Activated T-helper 1 cell treated with anti-CD3 and anti-CD28 coated beads, Interleukin-12 subunit alpha, Interleukin-12 subunit beta, Interleukin-2, Interleukin-4 antibody, amounts not matched to agents 30 ng/mL and 10 ng/mL and 1 ng/mL, durations not matched to agents 14 hours and 24 hours and 36 hours (primary cell): ENCODE measurements around the gene SHB. TPM values are rescaled to one million over a fixed set of nuclear protein-coding genes. Genes with fewer than 3 reads are reported as not detected.

Source experiments
- DNase-seq: peaks from one replicate; pipeline ENCODE4 v3.0.0; 2021; ENCODE audit warnings: low spot score
- H3K27ac Mint-ChIP-seq: one replicate; pipeline ENCODE4 v1.8.0; 2021; ENCODE audit warnings: mild to moderate bottlenecking, mixed read lengths
- H3K27me3 Mint-ChIP-seq: one replicate; pipeline ENCODE4 v1.8.0; 2022; ENCODE audit warnings: mild to moderate bottlenecking, moderate library complexity, mixed read lengths; ENCODE audit not compliant: insufficient read depth
- H3K36me3 Mint-ChIP-seq: one replicate; pipeline ENCODE4 v1.8.0; 2021; ENCODE audit warnings: low read depth, mixed read lengths
- H3K4me1 Mint-ChIP-seq: one replicate; pipeline ENCODE4 v1.8.0; 2021; ENCODE audit warnings: low read depth, mixed read lengths
- H3K4me3 Mint-ChIP-seq: one replicate; pipeline ENCODE4 v1.8.0; 2021; ENCODE audit warnings: mild to moderate bottlenecking, moderate library complexity, mixed read lengths
- H3K9me3 Mint-ChIP-seq: one replicate; pipeline ENCODE4 v1.8.0; 2021; ENCODE audit warnings: mixed read lengths
- intact Hi-C: fragments of 100-400 bp; cut with micrococcal nuclease; formaldehyde crosslinking; loops from one replicate; pipeline ENCODE4 v1.15.1; 2024
- total RNA-seq: library from RNA; stranded (reverse); gene quantifications from 2 replicates; pipeline ENCODE4 v1.2.3, GENCODE V29; 2022

The SHB gene
- total RNA-seq, 1 donor from 2014 or later: 1.7 TPM

DNA sequence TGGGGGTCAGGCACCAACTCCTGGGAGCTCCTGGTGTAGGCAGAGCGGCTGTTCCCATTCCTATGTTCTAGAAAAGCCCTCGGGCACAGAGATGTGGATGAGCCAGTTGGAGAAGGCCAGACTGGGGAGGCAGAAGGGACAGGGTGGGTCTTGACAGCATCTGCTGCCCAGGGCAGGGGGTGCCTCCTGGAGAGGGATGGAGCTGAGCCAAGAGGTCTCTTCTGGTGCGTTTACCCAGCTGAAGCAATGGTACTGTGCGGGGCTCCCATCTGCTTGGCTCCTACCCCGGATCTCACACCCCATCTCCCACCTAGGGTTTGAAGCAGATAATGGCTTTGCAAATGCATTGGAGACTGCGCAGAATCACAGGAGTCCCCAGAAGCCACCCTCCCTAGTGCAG is 41.3 kb downstream of the SHB start:
- no peak for DNase-seq
- H3K9me3 Mint-ChIP-seq: no peaks in the 10 kb centered on the region
- H3K4me1 Mint-ChIP-seq: no peaks in the 10 kb centered on the region
- peaks cover 4% of the 10 kb centered on the region for H3K27me3 Mint-ChIP-seq
- intact Hi-C loops: loop anchor here (5.0 kb wide), 1 partner anchor 40 kb away; the partner anchor contains the start of gene SHB
- no peaks in the 10 kb centered on the region for H3K36me3 Mint-ChIP-seq
- H3K27ac Mint-ChIP-seq: no peak overlapping the region
- H3K4me3 Mint-ChIP-seq: no peak overlapping the region

DNA sequence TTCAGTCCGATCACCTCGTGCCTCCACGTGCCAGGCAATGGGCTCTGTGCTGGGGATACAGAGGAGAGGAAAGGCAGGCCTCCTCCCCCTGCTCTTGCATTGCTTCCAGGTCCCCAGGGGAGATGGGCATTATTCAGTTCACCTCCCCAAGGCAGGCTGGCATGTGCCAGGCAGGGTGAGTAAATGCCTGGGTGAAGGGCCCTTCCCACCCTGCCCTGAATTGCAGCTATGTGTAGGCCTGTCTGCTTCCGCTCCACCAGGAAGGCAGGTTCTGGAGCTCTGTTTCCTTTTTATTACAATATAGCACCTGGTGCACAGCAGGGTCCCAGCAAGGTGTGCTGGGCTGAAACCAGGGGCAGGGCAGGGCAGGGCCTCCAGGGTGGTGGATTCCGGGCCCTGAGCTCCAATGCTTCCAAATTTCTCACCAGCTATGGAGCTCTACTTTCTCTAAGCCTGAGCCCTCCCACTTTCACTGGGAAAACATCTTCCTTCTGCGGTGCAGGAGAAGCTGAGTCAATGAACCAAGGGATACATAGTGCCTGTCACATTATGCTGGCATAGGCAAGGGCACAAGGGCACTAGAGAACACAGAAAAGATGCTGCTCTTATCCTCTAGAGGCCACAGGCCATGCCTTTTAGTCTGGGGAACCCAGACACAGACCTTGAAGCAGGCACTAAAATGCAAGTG is 42.0 kb downstream of the SHB start:
- DNase-seq: no peak
- Mint-ChIP-seq H3K9me3 (no peaks in the 10 kb centered on the region), H3K4me1 (no peaks in the 10 kb centered on the region), H3K4me3 (no peak overlapping the region), H3K27ac (no peak overlapping the region), H3K27me3 (peaks cover 4% of the 10 kb centered on the region), H3K36me3 (no peaks in the 10 kb centered on the region)
- intact Hi-C loops: loop anchor here (5.0 kb wide), 1 partner anchor 40 kb away; the partner anchor contains the start of gene SHB

DNA sequence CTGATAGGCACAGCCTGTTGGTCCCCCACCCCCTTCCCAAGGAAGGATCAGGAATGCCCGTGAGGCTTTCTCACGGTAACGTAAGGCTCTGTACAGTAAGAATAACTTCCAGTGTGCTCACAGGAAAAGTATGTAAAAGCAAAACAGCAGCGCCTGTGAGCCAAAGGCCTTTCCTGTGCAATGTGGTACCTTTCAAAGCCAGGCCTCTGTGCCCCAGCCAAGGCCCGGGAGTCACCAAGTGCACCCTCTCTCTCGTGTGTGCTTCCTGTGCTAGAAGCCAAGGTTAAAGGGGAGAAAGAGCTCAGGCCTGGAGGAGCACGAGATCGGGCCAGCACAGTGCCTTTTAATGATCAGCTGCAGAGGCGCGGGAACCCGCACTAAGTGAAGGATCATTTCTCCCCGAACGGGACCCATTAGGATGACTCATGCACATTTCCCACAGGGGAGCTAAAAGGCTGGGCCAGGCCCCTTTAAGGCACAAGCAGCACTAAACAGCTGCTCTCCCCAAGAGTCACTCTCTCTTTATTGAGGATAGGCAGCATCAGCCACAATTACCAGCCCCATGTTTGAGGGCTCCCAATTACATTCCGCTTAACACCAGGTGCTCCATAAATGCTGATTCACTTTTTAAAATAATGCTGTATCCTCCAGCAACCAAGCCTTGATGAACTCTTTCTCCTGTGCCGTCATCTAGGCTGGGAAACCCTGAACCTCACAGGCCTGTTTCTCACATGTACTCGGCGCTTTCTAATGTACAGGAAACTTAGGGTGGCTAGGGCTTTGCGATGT is 42.8 kb downstream of the SHB start:
- intact Hi-C loops: loop anchor here (5.0 kb wide), 1 partner anchor 41 kb away; the partner anchor contains the start of gene SHB
- no peak overlapping the region for H3K27ac Mint-ChIP-seq
- no peak overlapping the region for H3K4me3 Mint-ChIP-seq
- H3K27me3 Mint-ChIP-seq: peaks cover 4% of the 10 kb centered on the region
- no peak for DNase-seq
- no peaks in the 10 kb centered on the region for H3K4me1 Mint-ChIP-seq
- H3K36me3 Mint-ChIP-seq: no peaks in the 10 kb centered on the region
- H3K9me3 Mint-ChIP-seq: no peaks in the 10 kb centered on the region

DNA sequence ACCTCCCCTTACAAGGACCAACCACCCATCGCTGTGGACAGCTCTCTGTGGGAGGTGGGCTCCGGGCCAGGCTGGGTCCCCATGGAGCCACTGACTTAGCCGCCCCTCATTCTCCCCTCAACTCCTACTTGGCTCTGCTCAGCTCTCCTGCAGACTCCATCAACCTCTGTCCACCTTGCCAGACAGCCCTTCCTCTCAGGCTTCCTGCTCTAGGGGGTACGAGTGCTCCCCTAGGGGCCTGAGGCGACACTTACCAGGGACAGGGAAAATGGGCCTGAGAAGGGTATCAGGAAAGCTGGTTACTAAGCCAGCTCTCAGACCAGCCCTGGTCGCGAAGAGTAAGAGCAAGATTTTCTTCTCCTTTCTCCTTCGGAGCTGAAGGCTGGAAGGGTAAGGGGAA is 43.9 kb downstream of the SHB start:
- H3K27ac Mint-ChIP-seq: no peak overlapping the region

DNA sequence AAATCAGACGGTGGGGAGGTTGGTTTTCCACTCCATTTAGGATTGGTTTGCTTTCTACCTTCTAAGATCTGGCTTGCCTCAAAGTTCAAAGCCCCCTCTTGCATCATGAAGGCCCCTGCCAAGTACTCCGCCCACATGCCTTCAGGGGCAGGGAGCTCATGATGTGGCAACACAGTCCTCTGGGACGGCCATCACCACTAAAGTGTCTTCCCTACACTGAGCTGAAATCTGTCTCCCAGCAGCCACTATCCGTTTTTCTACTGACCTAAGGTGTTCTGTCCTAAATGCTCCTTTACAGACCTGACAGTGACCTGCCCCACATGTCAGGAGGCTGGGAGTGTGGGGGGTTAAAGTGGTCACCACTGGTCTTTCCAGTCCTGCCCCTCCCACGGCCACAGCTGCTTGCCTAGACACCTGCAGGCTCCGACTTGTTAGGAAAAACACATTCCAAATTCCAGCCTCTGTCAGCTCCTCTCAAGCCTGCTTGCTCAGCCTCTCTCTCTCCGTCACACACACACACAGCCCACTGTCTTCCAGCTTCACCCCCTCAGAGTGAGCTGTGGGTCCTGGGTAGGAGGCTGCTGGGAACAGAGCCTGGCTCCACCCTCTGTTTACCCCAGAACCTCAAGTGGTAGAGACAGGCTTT is 44.9 kb downstream of the SHB start:
- no peak for DNase-seq
- Mint-ChIP-seq H3K4me1 (no peaks in the 10 kb centered on the region), H3K27me3 (no peaks in the 10 kb centered on the region), H3K9me3 (no peaks in the 10 kb centered on the region), H3K36me3 (no peaks in the 10 kb centered on the region), H3K4me3 (no peak overlapping the region), H3K27ac (no peak overlapping the region)
- intact Hi-C loops: no loop called here

More for the DNA sequence above, 43.9 kb downstream of the SHB start:
- Mint-ChIP-seq H3K4me1 (no peaks in the 10 kb centered on the region), H3K4me3 (no peak overlapping the region), H3K9me3 (no peaks in the 10 kb centered on the region), H3K36me3 (no peaks in the 10 kb centered on the region), H3K27me3 (peaks cover 4% of the 10 kb centered on the region)
- DNase-seq: no peak
- intact Hi-C loops: loop anchor here (5.0 kb wide), 1 partner anchor 42 kb away; the partner anchor contains the start of gene SHB

DNA sequence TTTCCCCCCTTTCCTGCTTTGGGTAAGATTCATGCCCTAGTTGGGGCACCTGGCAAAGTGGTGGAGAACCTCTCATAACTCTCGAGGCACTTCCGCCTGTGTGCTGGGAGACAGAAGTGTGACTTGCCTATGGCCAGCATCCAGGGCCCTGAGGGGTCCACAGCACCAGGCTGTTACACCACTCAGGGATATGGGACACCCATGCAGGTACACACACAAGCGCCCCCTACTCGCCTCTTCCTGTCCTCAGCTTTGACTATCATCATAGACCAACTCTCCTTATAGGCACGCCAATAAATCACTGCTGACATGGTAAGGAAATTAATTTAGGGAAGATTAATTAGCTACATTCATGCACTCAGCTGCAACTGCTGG is 45.4 kb downstream of the SHB start:
- no peaks in the 10 kb centered on the region for H3K27me3 Mint-ChIP-seq
- no peak overlapping the region for H3K27ac Mint-ChIP-seq
- no peaks in the 10 kb centered on the region for H3K36me3 Mint-ChIP-seq
- intact Hi-C loops: no loop called here
- no peak for DNase-seq
- no peaks in the 10 kb centered on the region for H3K9me3 Mint-ChIP-seq
- no peaks in the 10 kb centered on the region for H3K4me1 Mint-ChIP-seq
- H3K4me3 Mint-ChIP-seq: no peak overlapping the region

DNA sequence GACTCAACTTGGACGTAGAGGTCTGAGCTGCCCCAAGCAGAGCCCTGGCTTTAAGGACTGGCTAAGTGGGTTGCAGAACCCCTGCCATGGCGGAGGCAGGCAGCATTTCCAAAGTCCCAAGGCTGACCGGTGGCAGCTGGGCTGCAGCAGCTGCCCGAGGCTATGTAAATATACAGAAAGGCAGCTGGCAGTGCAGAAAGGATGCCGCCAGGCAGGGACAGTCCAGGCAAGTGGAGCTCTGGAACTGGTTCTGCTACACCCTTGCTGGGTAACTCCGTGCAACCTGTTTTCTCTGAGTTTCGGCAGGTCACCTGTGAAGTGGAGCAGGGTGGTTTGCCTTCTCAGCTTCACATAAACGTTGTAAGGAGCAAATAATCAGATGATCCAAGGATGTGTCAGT is 46.0 kb downstream of the SHB start:
- no peak for DNase-seq
- no peaks in the 10 kb centered on the region for H3K4me1 Mint-ChIP-seq
- intact Hi-C loops: no loop called here
- H3K36me3 Mint-ChIP-seq: no peaks in the 10 kb centered on the region
- H3K27ac Mint-ChIP-seq: no peak overlapping the region
- H3K9me3 Mint-ChIP-seq: no peaks in the 10 kb centered on the region
- no peak overlapping the region for H3K4me3 Mint-ChIP-seq
- H3K27me3 Mint-ChIP-seq: no peaks in the 10 kb centered on the region

DNA sequence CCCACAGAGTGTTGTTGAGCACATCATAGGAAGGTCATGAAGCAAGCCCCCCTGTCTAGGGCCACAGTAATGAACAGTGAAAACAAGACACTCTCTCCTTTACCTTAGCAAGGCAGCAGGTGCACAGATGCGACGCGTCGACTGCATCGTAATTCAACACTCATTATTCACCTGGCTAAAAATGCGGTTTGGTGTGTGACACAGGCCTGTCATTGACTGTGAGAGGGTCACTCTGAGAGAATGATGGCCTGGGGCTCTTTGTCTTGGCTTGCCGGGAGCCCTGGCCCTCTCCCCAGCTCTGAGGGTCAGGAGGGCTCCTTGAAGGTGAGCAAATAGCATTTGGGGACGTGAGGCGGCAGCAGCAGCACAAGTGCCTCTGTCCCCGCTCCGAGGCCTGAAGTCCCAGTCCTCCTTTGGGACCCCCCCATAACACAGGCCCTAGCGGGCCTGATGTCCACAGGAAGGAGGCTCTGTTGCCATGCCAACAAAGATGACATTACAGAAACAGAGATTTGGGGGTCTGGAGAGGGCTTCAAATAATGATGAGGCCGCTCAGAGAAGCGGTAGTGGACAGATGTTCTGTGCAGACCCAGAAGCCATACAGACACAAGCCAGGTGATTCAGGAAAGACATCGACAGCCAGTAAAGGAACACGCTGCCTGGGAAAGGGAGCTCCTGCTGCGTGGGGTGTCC is 46.7 kb downstream of the SHB start:
- Mint-ChIP-seq H3K27me3 (no peaks in the 10 kb centered on the region), H3K27ac (no peak overlapping the region), H3K36me3 (no peaks in the 10 kb centered on the region), H3K4me3 (no peak overlapping the region), H3K9me3 (no peaks in the 10 kb centered on the region), H3K4me1 (no peaks in the 10 kb centered on the region)
- intact Hi-C loops: no loop called here
- DNase-seq: no peak

DNA sequence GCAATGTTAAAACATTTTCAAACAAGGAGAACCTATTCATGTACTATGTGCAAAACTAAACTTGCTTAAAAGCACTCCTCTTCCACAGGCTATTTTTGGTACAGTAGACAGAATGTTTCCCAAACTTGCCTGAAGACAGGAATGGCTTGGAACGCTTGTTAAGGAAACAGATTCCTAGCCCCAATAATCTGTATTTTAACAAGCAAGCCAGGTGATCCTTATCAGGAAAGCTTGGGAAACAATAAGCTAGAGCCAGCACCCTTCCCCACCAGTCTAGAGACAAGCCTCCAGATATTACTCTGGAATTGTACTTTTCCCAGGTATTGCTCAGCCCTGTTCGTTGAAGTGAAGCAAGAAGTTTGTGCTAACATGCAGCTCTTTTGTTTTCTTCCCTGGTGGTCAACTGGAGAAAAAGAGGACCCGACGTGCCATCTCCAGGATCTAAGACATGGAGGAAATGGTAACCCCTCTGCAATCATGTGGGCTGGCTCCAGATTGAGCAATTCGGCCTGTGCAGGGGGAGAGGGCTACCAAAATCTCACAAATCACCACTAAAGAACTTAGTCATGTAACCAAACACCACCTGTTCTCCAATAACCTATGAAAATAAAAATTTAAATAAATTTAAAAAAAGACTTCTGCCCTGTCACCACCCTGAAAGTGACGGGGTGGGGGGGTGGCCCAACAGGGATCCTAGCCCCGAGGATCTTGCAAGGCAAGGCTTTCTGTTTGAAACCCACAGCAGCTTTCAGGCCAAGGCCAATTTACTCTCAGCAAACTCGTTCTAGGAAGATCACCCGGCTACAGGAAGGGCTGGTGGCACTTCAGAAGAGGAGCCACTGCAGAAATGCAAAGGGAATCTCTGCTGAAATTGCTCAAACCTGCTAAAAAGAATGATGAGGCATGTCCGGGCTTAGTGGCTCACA is 48.6 kb downstream of the SHB start:
- Mint-ChIP-seq H3K9me3 (no peaks in the 10 kb centered on the region), H3K4me1 (no peaks in the 10 kb centered on the region), H3K27ac (no peak overlapping the region), H3K27me3 (no peaks in the 10 kb centered on the region), H3K36me3 (no peaks in the 10 kb centered on the region), H3K4me3 (no peak overlapping the region)
- DNase-seq: no peak
- intact Hi-C loops: no loop called here

DNA sequence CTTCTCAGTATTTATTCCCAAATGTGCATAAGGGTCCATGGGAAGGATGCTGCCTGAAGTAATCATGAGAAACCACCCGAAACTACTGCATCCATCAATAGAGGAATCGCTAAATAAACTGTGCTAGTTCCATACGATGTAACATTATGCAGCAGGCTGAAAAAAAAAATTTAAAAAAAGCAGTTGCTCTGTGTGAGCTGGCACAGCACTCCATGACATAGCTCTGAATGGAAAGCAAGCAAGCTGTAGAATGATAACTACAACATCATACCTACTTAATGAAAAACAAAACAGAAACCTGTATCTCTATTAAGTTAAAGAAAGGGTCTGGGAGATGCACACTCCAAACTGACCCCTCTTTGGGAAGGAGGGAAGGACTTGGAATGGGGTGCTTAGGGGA is 49.3 kb downstream of the SHB start:
- Mint-ChIP-seq H3K27me3 (no peaks in the 10 kb centered on the region), H3K36me3 (no peaks in the 10 kb centered on the region), H3K27ac (no peak overlapping the region), H3K9me3 (no peaks in the 10 kb centered on the region), H3K4me1 (no peaks in the 10 kb centered on the region), H3K4me3 (no peak overlapping the region)
- DNase-seq: no peak
- intact Hi-C loops: no loop called here

DNA sequence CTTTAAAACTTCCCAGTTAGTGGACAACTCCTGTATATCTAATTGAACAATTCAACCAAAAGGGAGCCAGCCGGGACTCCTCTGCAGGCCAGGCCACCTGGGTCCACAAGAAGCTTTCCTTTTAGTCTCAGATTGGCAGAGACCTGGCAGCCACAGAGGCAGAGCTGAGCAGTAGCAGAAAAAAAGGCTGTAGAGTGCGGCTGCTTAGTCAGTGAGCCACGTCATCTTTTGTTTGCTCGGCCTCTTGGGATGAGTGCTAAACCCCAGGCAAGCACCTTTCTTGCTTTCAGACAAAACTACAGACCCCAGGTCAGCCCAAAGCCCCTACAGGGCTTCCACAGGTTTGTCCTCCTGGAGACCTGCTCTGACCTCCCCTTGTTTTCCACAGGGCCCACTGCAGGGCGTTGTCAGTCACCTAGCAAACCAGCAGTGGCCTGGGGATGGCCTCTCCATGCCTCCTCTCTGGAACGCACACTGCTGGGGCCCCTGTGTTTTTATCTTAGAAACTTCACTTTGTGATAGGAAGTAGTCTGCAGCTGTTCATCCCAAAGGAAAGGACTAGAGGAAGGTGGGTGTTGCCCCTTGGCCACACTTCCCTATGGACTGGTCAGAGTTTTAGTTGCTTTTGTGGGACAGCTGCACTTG is 49.9 kb downstream of the SHB start:
- no peak overlapping the region for H3K27ac Mint-ChIP-seq
- H3K4me1 Mint-ChIP-seq: no peaks in the 10 kb centered on the region
- H3K27me3 Mint-ChIP-seq: no peaks in the 10 kb centered on the region
- DNase-seq: no peak
- H3K36me3 Mint-ChIP-seq: no peaks in the 10 kb centered on the region
- H3K4me3 Mint-ChIP-seq: no peak overlapping the region
- intact Hi-C loops: no loop called here
- no peaks in the 10 kb centered on the region for H3K9me3 Mint-ChIP-seq
